Upper lobe of right lung (tissue), 1 donor: Measurements from ENCODE around the gene OSBPL9. TPM values are rescaled to one million over a fixed set of nuclear protein-coding genes. Genes with fewer than 3 reads are reported as not detected.

Source experiments
- ATAC-seq: fragments of 200-7000 bp; cut with Tn5 transposase; one replicate; pipeline ENCODE4 v1.9.1; 2020; ENCODE audit warnings: mild to moderate bottlenecking, moderate library complexity
- DNase-seq: peaks from one replicate; pipeline ENCODE4 v3.0.0-alpha.2; 2020
- H3K27ac ChIP-seq: fragments of 200-600 bp; one replicate; pipeline ENCODE4 v1.8.0; 2022
- H3K27me3 ChIP-seq: fragments of 200-600 bp; one replicate; pipeline ENCODE4 v1.8.0; 2022; ENCODE audit warnings: mild to moderate bottlenecking
- H3K36me3 ChIP-seq: fragments of 200-600 bp; one replicate; pipeline ENCODE4 v1.8.0; 2022
- H3K4me1 ChIP-seq: fragments of 200-600 bp; one replicate; pipeline ENCODE4 v1.8.0; 2022
- H3K4me3 ChIP-seq: fragments of 200-600 bp; one replicate; pipeline ENCODE4 v1.8.0; 2022; ENCODE audit warnings: mild to moderate bottlenecking
- H3K9me3 ChIP-seq: fragments of 200-600 bp; one replicate; pipeline ENCODE4 v1.8.0; 2022
- intact Hi-C: fragments of 100-400 bp; cut with DNase I; formaldehyde crosslinking; loops from one replicate; pipeline ENCODE4 v1.11.0; 2022
- long read RNA-seq: library from polyadenylated mRNA; unstranded; transcript quantifications from one replicate; pipeline ENCODE4 v2.0.0, GENCODE V29; 2021
- total RNA-seq: library from RNA; stranded (reverse); fragmentation: NEBNext Ultra II Directional; extraction: Animal tissue kit (Norgen Biotek cat#: 25700); gene quantifications from one replicate; pipeline ENCODE4 v1.2.1, GENCODE V29; 2021
- TF ChIP-seq, protein P1 (sequence below): fragments of 200-600 bp; IDR thresholded peaks from one replicate; pipeline ENCODE4 v1.8.0; 2022; ENCODE audit warnings: antibody characterized with exemption
- donor health status: DM: no; HTN: yes; CAD: no; lungs with severe emphysema.

OSBPL9 gene, protein sequence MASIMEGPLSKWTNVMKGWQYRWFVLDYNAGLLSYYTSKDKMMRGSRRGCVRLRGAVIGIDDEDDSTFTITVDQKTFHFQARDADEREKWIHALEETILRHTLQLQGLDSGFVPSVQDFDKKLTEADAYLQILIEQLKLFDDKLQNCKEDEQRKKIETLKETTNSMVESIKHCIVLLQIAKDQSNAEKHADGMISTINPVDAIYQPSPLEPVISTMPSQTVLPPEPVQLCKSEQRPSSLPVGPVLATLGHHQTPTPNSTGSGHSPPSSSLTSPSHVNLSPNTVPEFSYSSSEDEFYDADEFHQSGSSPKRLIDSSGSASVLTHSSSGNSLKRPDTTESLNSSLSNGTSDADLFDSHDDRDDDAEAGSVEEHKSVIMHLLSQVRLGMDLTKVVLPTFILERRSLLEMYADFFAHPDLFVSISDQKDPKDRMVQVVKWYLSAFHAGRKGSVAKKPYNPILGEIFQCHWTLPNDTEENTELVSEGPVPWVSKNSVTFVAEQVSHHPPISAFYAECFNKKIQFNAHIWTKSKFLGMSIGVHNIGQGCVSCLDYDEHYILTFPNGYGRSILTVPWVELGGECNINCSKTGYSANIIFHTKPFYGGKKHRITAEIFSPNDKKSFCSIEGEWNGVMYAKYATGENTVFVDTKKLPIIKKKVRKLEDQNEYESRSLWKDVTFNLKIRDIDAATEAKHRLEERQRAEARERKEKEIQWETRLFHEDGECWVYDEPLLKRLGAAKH
- 72.7 TPM for total RNA-seq
- long read RNA-seq, transcript OSBPL9-222 (21 exons, 2,210 nt), result major isoform, 24 of 98 reads
- long read RNA-seq, transcript OSBPL9-215 (23 exons, 2,831 nt), result minor isoform, 10 of 98 reads
- long read RNA-seq, transcript OSBPL9-203 (24 exons, 2,893 nt), result minor isoform, 20 of 98 reads
- long read RNA-seq, partial matches to known transcripts, result 13 of 98 reads
- long read RNA-seq, other reads (novel, unspliced or antisense), result 27 of 98 reads

DNA sequence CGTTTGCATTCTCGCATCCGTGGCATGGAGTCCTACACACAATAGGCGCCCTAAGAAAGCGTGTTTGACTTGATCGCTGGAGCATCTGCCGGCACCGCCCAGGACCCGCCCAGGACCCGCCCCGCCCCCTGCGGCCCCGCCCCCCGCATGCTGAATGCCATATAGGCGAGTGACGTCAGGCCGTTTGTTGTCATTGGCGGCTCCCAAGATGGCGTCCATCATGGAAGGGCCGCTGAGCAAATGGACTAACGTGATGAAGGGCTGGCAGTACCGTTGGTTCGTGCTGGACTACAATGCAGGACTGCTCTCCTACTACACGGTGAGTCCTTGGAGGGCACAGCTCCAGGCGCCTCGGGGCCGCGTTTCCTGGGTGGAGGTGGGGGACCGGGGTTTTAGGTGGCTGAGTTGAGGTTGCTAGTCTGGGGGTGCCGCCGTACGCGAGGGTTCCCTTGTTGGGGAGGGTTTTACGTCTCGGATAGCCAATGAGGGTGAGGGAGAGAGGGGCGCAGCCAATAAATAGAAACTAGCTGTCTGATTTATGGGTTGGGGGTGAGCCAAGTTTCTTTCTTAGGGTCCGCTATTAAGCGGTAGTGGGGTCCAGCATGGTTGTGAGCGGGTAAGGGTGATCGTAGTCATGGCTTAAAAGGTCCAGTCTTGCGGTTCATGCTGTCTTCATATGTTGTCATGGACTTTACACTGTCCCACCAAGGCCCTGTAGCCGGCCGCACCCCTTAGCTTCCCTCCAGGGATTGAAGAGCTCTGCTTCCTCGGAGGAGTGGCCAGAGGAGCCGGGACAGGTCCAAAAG lies at the start of gene OSBPL9:
Gene OSBPL9, plus strand, starts transcription at position 190 of the 806 bp plus-strand sequence. Its CDS starts 19 bp downstream, at position 209.
- DNase-seq (peak; percentile 91), ATAC-seq (peak; percentile 98)
- H3K27me3 ChIP-seq, result no peaks in the 10 kb centered on the region
- H3K9me3 ChIP-seq, result no peaks in the 10 kb centered on the region
- intact Hi-C loops, result no loop called here
- TF ChIP-seq, protein P1, sequence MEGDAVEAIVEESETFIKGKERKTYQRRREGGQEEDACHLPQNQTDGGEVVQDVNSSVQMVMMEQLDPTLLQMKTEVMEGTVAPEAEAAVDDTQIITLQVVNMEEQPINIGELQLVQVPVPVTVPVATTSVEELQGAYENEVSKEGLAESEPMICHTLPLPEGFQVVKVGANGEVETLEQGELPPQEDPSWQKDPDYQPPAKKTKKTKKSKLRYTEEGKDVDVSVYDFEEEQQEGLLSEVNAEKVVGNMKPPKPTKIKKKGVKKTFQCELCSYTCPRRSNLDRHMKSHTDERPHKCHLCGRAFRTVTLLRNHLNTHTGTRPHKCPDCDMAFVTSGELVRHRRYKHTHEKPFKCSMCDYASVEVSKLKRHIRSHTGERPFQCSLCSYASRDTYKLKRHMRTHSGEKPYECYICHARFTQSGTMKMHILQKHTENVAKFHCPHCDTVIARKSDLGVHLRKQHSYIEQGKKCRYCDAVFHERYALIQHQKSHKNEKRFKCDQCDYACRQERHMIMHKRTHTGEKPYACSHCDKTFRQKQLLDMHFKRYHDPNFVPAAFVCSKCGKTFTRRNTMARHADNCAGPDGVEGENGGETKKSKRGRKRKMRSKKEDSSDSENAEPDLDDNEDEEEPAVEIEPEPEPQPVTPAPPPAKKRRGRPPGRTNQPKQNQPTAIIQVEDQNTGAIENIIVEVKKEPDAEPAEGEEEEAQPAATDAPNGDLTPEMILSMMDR, result no peak
- H3K4me1 ChIP-seq, result peaks cover 28% of the 10 kb centered on the region
- H3K4me3 ChIP-seq, result peak within 1 kb of the TSS; percentile 87
- H3K36me3 ChIP-seq, result no peaks in the 10 kb centered on the region
- peak within 1 kb of the TSS; percentile 89 for H3K27ac ChIP-seq

DNA sequence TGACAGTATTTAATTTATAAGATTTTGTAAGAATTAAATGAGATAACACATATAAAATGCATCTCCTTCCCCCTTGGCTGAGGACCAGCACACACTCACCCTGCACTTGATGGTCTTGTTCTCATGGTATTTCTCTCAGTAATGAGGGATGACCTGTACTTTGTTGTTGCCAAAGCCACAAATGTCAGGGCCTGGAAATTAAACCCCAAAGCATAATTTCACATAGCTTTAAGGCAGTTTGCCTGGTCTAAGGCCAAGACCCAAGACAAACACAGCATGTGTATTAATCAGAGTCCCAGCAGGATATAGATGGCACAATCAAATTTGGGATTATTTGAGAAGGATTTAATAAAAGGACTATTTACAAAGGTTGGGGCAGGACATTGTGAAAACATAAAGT lies 49.2 kb upstream of the OSBPL9 start:
- no peaks in the 10 kb centered on the region for H3K9me3 ChIP-seq
- ATAC-seq (no peak), DNase-seq (no peak)
- TF ChIP-seq, protein P1, result no peak
- no peaks in the 10 kb centered on the region for H3K27me3 ChIP-seq
- intact Hi-C loops, result no loop called here
- H3K27ac ChIP-seq, result no peak overlapping the region
- no peak overlapping the region for H3K4me3 ChIP-seq
- H3K36me3 ChIP-seq, result no peaks in the 10 kb centered on the region
- peaks cover 21% of the 10 kb centered on the region for H3K4me1 ChIP-seq

DNA sequence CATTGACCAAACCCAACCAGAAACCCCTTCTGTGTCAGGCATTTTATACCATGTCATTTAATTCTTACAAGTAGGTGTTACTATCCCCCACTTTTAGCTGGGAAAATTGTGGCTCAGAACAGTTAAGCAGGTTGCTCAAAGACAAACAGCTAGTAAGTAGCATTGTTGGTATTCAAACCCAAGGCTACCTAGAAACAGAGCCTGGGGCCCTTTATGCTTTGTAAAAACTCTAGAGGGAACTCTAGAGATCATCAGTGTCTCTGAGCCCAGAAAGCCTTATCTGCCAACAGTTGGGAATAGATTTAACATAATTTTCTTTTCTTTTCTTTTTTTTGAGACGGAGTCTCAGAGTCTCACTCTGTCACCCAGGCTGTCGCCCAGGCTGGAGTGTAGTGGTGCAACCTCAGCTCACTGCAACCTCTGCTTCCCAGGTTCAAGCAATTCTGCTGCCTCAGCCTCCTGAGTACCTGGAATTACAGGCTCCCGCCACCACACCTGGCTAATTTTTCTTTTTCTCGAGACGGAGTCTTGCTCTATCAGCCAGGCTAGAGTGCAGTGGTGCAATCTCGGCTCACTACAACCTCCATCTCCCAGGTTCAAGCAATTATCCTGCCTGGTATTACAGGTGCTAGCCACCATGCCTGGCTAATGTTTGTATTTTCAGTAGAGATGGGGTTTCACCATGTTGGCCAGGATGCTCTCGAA lies 48.5 kb upstream of the OSBPL9 start:
- no peak for DNase-seq
- Histone ChIP-seq H3K27ac (no peak overlapping the region), H3K36me3 (no peaks in the 10 kb centered on the region), H3K27me3 (no peaks in the 10 kb centered on the region), H3K4me1 (peaks cover 21% of the 10 kb centered on the region), H3K9me3 (no peaks in the 10 kb centered on the region), H3K4me3 (no peak overlapping the region)
- TF ChIP-seq, protein P1, result no peak
- intact Hi-C loops, result no loop called here
- no peak for ATAC-seq

DNA sequence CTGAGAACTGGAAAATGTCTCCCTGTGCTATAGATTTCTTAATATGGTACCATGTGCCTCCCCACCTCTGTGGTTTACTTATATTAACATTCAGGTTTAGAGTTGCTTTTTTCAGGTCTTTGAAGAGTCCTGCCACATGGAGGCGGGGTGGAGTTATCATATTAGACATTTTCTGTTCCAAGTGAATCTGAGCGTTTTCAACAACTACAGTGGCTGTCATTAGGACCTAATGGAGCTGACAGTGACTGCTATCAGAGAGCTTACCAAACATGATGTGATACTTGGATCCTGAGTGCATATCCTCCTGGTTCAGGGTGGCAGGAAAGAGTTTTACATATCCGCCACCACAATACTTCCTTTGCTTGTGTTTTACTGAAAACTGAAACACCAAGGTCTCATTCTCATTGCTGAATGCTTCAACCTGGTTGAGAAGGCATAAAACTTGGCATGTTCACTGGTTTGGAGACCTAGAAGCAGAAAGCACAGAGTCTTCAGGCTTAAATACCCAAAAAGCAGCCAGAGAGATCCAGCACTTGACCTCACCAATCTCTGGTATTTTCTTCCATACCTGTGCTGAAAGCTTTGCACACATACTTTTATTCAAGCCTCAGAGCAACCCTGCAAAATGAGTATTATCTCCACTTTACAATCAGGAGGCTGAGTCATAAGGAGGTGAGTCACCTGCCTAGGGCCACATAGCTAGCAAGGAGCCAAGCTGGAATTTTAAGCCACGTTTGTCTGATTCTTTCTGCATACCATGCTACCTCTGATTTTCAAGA lies 47.4 kb upstream of the OSBPL9 start:
- Histone ChIP-seq H3K4me1 (peaks cover 21% of the 10 kb centered on the region), H3K27me3 (no peaks in the 10 kb centered on the region), H3K36me3 (no peaks in the 10 kb centered on the region), H3K27ac (peak overlapping the region; percentile 5), H3K4me3 (no peak overlapping the region), H3K9me3 (no peaks in the 10 kb centered on the region)
- ATAC-seq (peak; percentile 87), DNase-seq (no peak)
- intact Hi-C loops, result no loop called here
- TF ChIP-seq, protein P1, result peak; percentile 13
